Astrocyte of the cerebellum (primary cell): ENCODE measurements around the gene STS.

Experiments used
- DNase-seq: peaks from one replicate; pipeline ENCODE4 v3.0.0-alpha.2; 2011; ENCODE audit warnings: low read depth
- H3K4me3 ChIP-seq: 2 replicates; pipeline ENCODE4 v1.5.1; 2011; ENCODE audit warnings: mild to moderate bottlenecking, low read depth, low read length, moderate library complexity
- CTCF ChIP-seq: IDR thresholded peaks from 2 replicates; pipeline ENCODE4 v1.5.1; 2012; ENCODE audit warnings: low read length, low read depth, moderate library complexity, mild to moderate bottlenecking; ENCODE audit errors: missing control alignments
- in situ Hi-C: cut with HindIII; loops from 2 replicates; pipeline ENCODE4 v1.10.0; 2017; ENCODE audit warnings: low sequenced_read_pairs

Gene STS

GRCh38 chrX:7133050-7133440 lies 14.5 kb upstream of the STS start:
- H3K4me3 ChIP-seq: no peak overlapping the region
- TF ChIP-seq CTCF: no peak
- in situ Hi-C loops: no loop called here
- DNase-seq: no peak

- H3K4me3 ChIP-seq: no peak overlapping the region
- in situ Hi-C loops: no loop called here
- no peak for TF ChIP-seq CTCF
- DNase-seq: no peak
These were observed 12.5 kb upstream of the STS start for GRCh38 chrX:7134981-7135380.

GRCh38 chrX:7139202-7140081 lies 8.1 kb upstream of the STS start:
- DNase-seq: no peak
- in situ Hi-C loops: no loop called here
- no peak overlapping the region for H3K4me3 ChIP-seq
- TF ChIP-seq CTCF: no peak

GRCh38 chrX:7143076-7143475 lies 4.4 kb upstream of the STS start:
- H3K4me3 ChIP-seq: no peak overlapping the region
- no peak for DNase-seq
- TF ChIP-seq CTCF: no peak
- in situ Hi-C loops: no loop called here

GRCh38 chrX:7143941-7144525 lies 3.5 kb upstream of the STS start:
- no peak overlapping the region for H3K4me3 ChIP-seq
- no peak for TF ChIP-seq CTCF
- in situ Hi-C loops: no loop called here
- DNase-seq: no peak

GRCh38 chrX:7145454-7145853 lies 2.1 kb upstream of the STS start:
- no peak for DNase-seq
- no peak overlapping the region for H3K4me3 ChIP-seq
- no peak for TF ChIP-seq CTCF
- in situ Hi-C loops: no loop called here
